ENCODE data around the gene ADCY10. TPM values are rescaled to one million over a fixed set of nuclear protein-coding genes. Genes with fewer than 3 reads are reported as not detected.

ADCY10 gene
- total and polyA plus RNA-seq, 9 of the 15 experiments (the other 6 are each of a cell fraction or from before 2014, with no cell fraction given): 0.08 to 0.86 (median 0.22) TPM

- TF ChIP-seq MITF (IDR thresholded peaks at IDR 0.05) (no peak), TSC22D4 (tag; IDR thresholded peaks at IDR 0.05) (no peak), HDAC3 (IDR thresholded peaks at IDR 0.05; ENCODE audit: borderline replicate concordance, partially characterized antibody) (peak; percentile 33), ZBTB2 (IDR thresholded peaks at IDR 0.05) (no peak), SMAD4 (CRISPR knock-in tag; conservative IDR thresholded peaks at IDR 0.05) (no peak), CLOCK (CRISPR knock-in tag; IDR thresholded peaks at IDR 0.05; ENCODE audit: borderline replicate concordance) (no peak), KHSRP (IDR thresholded peaks at IDR 0.05) (no peak), EWSR1 (IDR thresholded peaks at IDR 0.05; ENCODE audit: borderline replicate concordance, low read depth, partially characterized antibody) (no peak), ZBTB11 (CRISPR knock-in tag; IDR thresholded peaks at IDR 0.05) (no peak), VEZF1 (CRISPR knock-in tag; IDR thresholded peaks at IDR 0.05) (no peak), USF2 (CRISPR knock-in tag; IDR thresholded peaks at IDR 0.05) (no peak), MLX (CRISPR knock-in tag; conservative IDR thresholded peaks at IDR 0.05) (no peak), ZNF274 (IDR thresholded peaks at IDR 0.05; ENCODE audit: borderline replicate concordance, low read depth, low read length) (no peak), CBFA2T3 (IDR thresholded peaks at IDR 0.05) (peak; percentile 74)
Observed at GRCh38 chr1:167924102-167924501, 10.2 kb upstream of the ADCY10 start (continued).
